OCI-M2 (cell line): ENCODE data around the gene TSPAN1.
"Not testable (repeated sequence)": the region's sequence is repeated elsewhere in the genome, so short reads cannot be mapped to it uniquely, and the experiment has no call there.

Source experiments
- DNase-seq: peaks from one replicate; lab custom pipeline; 2025; ENCODE audit not compliant: unreplicated experiment; lab: John Stamatoyannopoulos, UW

The TSPAN1 gene

GRCh38 chr1:46215504-46215903, 40.6 kb downstream of the TSPAN1 start:
- no peak for DNase-seq

GRCh38 chr1:46218443-46218842, 43.6 kb downstream of the TSPAN1 start:
- DNase-seq = no peak

GRCh38 chr1:46219551-46220520, 44.9 kb downstream of the TSPAN1 start:
- DNase-seq = no peak

- no peak for DNase-seq
Observed at GRCh38 chr1:46220808-46221207, 45.9 kb downstream of the TSPAN1 start.

- DNase-seq = no peak
Observed at GRCh38 chr1:46221749-46222148, 46.9 kb downstream of the TSPAN1 start.

- DNase-seq = not testable (repeated sequence)
Observed at GRCh38 chr1:46223055-46223454, 48.2 kb downstream of the TSPAN1 start.

- DNase-seq = no peak
Observed at GRCh38 chr1:46223472-46223943, 48.6 kb downstream of the TSPAN1 start.

GRCh38 chr1:46224966-46225365, 50.1 kb downstream of the TSPAN1 start:
- no peak for DNase-seq

- DNase-seq = not testable (repeated sequence)
Observed at GRCh38 chr1:46231231-46231630, 56.3 kb downstream of the TSPAN1 start.
